ENCODE measurements around the gene DHRSX. TPM values are rescaled to one million over a fixed set of nuclear protein-coding genes. Genes with fewer than 3 reads are reported as not detected.

The DHRSX gene
- total and polyA plus RNA-seq, 9 of the 15 experiments (the other 6 are each of a cell fraction or from before 2014, with no cell fraction given), result 0.59 to 11.0 (median 6.2) TPM

DNA sequence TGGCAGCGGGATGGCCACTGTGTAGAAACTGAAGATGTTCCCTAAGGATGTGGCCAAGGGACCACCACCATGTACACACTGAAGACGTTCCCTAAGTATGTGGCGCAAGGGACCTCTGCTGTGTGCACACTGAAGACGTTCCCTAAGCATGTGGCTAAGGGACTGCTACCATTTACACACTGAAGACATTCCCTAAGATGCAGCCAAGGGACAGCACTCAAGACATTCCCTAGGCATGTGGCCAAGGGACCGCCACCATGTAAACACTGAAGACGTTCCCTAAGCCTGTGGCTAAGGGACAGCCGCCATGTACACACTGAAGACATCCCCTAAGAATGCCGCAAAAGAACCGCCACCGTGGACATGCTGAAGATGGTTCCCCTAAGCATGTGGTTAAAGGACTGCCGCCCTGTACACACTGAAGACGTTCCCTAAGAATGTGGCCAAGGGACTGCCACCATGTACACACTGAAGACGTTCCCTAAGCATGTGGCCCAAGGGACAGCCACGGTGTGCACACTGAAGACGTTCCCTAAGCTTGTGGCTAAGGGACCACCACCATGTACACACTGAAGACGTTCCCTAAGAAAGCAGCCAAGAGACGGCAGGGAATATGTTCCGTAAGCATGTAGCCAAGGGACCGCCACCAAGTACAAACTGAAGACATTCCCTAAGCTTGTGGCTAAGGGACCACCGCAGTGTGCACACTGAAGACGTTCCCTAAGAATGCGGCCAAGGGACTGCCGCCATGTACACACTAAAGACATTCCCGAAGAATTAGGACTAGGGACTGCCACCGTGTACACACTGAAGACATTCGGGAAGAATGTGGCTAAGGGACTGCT, 43.3 kb downstream of the DHRSX start (continued):
- TF ChIP-seq, protein P1, sequence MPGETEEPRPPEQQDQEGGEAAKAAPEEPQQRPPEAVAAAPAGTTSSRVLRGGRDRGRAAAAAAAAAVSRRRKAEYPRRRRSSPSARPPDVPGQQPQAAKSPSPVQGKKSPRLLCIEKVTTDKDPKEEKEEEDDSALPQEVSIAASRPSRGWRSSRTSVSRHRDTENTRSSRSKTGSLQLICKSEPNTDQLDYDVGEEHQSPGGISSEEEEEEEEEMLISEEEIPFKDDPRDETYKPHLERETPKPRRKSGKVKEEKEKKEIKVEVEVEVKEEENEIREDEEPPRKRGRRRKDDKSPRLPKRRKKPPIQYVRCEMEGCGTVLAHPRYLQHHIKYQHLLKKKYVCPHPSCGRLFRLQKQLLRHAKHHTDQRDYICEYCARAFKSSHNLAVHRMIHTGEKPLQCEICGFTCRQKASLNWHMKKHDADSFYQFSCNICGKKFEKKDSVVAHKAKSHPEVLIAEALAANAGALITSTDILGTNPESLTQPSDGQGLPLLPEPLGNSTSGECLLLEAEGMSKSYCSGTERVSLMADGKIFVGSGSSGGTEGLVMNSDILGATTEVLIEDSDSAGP (CRISPR knock-in tag; IDR thresholded peaks at IDR 0.05), result 0 out of 2 replicates have a peak, but pooled peaks have one; percentile 42
- TF ChIP-seq TEAD1 (CRISPR knock-in tag; IDR thresholded peaks at IDR 0.05), result peak; percentile 52 to 95; a peak in 3 of 4 replicates
- peak; percentile 99 for TF ChIP-seq NEUROD1 (IDR thresholded peaks at IDR 0.05; ENCODE audit: borderline replicate concordance, low read depth, low read length, partially characterized antibody)
- TF ChIP-seq CBX5 (IDR thresholded peaks at IDR 0.05; ENCODE audit: borderline replicate concordance, low read depth), result peak; percentile 39
- no peak for TF ChIP-seq ZNF75A (CRISPR knock-in tag; IDR thresholded peaks at IDR 0.05)
- TF ChIP-seq GABPB2 (CRISPR knock-in tag; conservative IDR thresholded peaks at IDR 0.05), result no peak
- peak; percentile 65 for TF ChIP-seq SP1 (CRISPR knock-in tag; IDR thresholded peaks at IDR 0.05)
- 0 out of 2 replicates have a peak, but pooled peaks have one; percentile 12 for TF ChIP-seq HLTF (IDR thresholded peaks at IDR 0.05)
- TF ChIP-seq CBFB (CRISPR knock-in tag; IDR thresholded peaks at IDR 0.05), result peak; percentile 60
- peak; percentile 95 for TF ChIP-seq NFATC3 (IDR thresholded peaks at IDR 0.05)
- peak; percentile 42; the same call in 1 of the 2 replicates for TF ChIP-seq NBN (IDR thresholded peaks at IDR 0.05; ENCODE audit: low read depth)
- TF ChIP-seq, protein P2, sequence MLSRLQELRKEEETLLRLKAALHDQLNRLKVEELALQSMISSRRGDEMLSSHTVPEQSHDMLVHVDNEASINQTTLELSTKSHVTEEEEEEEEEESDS (CRISPR knock-in tag; IDR thresholded peaks at IDR 0.05), result no peak
- TF ChIP-seq HNRNPLL (IDR thresholded peaks at IDR 0.05; ENCODE audit: low read depth, low read length, poor library complexity, severe bottlenecking), result peak; percentile 50
- no peak for TF ChIP-seq NFE2L1 (tag; IDR thresholded peaks at IDR 0.05; ENCODE audit: borderline replicate concordance, low read depth)
- TF ChIP-seq CLOCK (CRISPR knock-in tag; IDR thresholded peaks at IDR 0.05; ENCODE audit: borderline replicate concordance), result no peak
- peak in 1 of 2 experiments; percentile 93; a peak in 2 of 4 replicates for TF ChIP-seq KDM1A (IDR thresholded peaks at IDR 0.05)
- peak in 1 of 2 experiments; percentile 57; a peak in 1 of 3 replicates for TF ChIP-seq CBX3 (IDR thresholded peaks at IDR 0.05; ENCODE audit: borderline replicate concordance in 1 of 2, low read length in 2 of 2)
- TF ChIP-seq RFX1 (IDR thresholded peaks at IDR 0.05), result peak; percentile 51
- TF ChIP-seq DACH1 (IDR thresholded peaks at IDR 0.05; ENCODE audit: partially characterized antibody), result no peak
- TF ChIP-seq NFRKB (IDR thresholded peaks at IDR 0.05; ENCODE audit: low read depth), result 0 out of 2 replicates have a peak, but pooled peaks have one; percentile 56
- TF ChIP-seq CREM (IDR thresholded peaks at IDR 0.05; ENCODE audit: low read depth), result peak; percentile 86
- peak; percentile 71 for TF ChIP-seq ZKSCAN1 (IDR thresholded peaks at IDR 0.05; ENCODE audit: low read depth, low read length)
- no peak for TF ChIP-seq POLR2AphosphoS5 (IDR thresholded peaks at IDR 0.05; ENCODE audit: control insufficient read depth, insufficient read depth, low read depth, low read length)
- TF ChIP-seq L3MBTL2 (IDR thresholded peaks at IDR 0.05), result peak; percentile 49; the same call in 1 of the 2 replicates
- no peak for TF ChIP-seq JUN (IDR thresholded peaks at IDR 0.05; ENCODE audit: borderline replicate concordance, low read depth, low read length)
- 0 out of 2 replicates have a peak, but pooled peaks have one; percentile 24 for TF ChIP-seq JUN (CRISPR knock-in tag; IDR thresholded peaks at IDR 0.05; ENCODE audit: borderline replicate concordance)
